ENCODE measurements around the gene MAML2. TPM values are rescaled to one million over a fixed set of nuclear protein-coding genes. Genes with fewer than 3 reads are reported as not detected.

MAML2 gene
- total and polyA plus RNA-seq, 9 of the 15 experiments (the other 6 are each of a cell fraction or from before 2014, with no cell fraction given): 0.79 to 6.8 (median 4.8) TPM

DNA sequence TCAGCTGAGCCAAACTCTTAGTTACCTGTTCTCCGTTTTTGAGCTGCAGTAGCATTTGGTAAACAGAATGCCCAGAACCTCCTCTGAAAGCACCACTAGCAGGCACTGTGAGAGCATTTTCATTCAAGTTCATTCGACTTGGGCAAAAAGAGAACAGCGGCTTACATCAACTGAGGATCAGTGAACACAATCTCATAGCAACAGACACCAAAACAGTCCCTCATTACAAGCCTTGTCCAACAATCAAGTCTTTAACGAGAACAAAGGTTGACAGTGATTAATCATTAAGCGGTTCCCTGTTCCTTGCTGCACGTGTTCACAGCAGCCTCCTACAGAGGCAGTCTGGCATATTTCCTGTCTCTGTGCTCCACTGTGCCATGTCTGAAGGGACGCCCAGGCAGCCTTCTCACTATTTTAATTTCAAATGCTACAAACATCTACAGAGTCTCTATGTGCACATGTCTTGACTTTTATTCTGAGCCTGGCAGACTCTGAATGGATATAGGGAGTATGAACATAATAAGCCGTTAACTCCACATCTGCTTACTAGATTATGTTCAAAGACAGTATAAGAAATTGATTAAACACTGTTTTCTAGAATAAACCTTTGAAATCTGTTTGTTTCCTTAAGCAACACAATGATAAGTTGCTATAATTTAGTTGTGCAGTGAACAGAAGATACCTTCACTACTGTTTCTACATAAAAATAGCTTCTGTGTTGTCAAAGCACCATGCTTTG, 330.7 kb downstream of the MAML2 start (continued):
- TF ChIP-seq, protein P1, sequence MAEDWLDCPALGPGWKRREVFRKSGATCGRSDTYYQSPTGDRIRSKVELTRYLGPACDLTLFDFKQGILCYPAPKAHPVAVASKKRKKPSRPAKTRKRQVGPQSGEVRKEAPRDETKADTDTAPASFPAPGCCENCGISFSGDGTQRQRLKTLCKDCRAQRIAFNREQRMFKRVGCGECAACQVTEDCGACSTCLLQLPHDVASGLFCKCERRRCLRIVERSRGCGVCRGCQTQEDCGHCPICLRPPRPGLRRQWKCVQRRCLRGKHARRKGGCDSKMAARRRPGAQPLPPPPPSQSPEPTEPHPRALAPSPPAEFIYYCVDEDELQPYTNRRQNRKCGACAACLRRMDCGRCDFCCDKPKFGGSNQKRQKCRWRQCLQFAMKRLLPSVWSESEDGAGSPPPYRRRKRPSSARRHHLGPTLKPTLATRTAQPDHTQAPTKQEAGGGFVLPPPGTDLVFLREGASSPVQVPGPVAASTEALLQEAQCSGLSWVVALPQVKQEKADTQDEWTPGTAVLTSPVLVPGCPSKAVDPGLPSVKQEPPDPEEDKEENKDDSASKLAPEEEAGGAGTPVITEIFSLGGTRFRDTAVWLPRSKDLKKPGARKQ (CRISPR knock-in tag; IDR thresholded peaks at IDR 0.05): no peak
- TF ChIP-seq KLF6 (CRISPR knock-in tag; IDR thresholded peaks at IDR 0.05; ENCODE audit: borderline replicate concordance) (no peak), THRB (CRISPR knock-in tag; conservative IDR thresholded peaks at IDR 0.05) (no peak), SMARCE1 (IDR thresholded peaks at IDR 0.05) (no peak), ERF (CRISPR knock-in tag; IDR thresholded peaks at IDR 0.05) (no peak), PCBP2 (IDR thresholded peaks at IDR 0.05; ENCODE audit: low read depth, low read length, poor library complexity, severe bottlenecking) (no peak), CLOCK (CRISPR knock-in tag; IDR thresholded peaks at IDR 0.05; ENCODE audit: borderline replicate concordance) (no peak), PHB (CRISPR knock-in tag; IDR thresholded peaks at IDR 0.05) (no peak), CBFA2T3 (IDR thresholded peaks at IDR 0.05) (peak; percentile 61), ATF6 (CRISPR knock-in tag; IDR thresholded peaks at IDR 0.05) (no peak), MLX (CRISPR knock-in tag; conservative IDR thresholded peaks at IDR 0.05) (no peak), SMAD4 (CRISPR knock-in tag; conservative IDR thresholded peaks at IDR 0.05) (peak; percentile 82), ZNF253 (CRISPR knock-in tag; conservative IDR thresholded peaks at IDR 0.05) (no peak), ZBED1 (IDR thresholded peaks at IDR 0.05) (no peak), ZNF699 (CRISPR knock-in tag; IDR thresholded peaks at IDR 0.05; ENCODE audit: insufficient replicate concordance) (no peak)
- TF ChIP-seq, protein P2, sequence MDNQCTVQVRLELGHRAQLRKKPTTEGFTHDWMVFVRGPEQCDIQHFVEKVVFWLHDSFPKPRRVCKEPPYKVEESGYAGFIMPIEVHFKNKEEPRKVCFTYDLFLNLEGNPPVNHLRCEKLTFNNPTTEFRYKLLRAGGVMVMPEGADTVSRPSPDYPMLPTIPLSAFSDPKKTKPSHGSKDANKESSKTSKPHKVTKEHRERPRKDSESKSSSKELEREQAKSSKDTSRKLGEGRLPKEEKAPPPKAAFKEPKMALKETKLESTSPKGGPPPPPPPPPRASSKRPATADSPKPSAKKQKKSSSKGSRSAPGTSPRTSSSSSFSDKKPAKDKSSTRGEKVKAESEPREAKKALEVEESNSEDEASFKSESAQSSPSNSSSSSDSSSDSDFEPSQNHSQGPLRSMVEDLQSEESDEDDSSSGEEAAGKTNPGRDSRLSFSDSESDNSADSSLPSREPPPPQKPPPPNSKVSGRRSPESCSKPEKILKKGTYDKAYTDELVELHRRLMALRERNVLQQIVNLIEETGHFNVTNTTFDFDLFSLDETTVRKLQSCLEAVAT (IDR thresholded peaks at IDR 0.05): no peak

Data from K562 (cell line).